Thyroid gland (tissue), 4 donors: ENCODE data around the gene CIT.
"Not testable (repeated sequence)": the region's sequence is repeated elsewhere in the genome, so short reads cannot be mapped to it uniquely, and the experiment has no call there.

ENCODE experiments used
- POLR2A ChIP-seq, 2 donors: fragments of 450-650 bp; IDR thresholded peaks; one replicate each; pipeline ENCODE4 v1.6.1; 2017; ENCODE audit warnings: antibody characterized with exemption in 2 of 2, mild to moderate bottlenecking in 2 of 2, moderate library complexity in 1 of 2
- TF ChIP-seq, protein P1 (sequence below), 6 experiments: fragments of 200-600 bp in 3 of 6; fragments of 450-650 bp in 3 of 6; sonication (generic) in 3 of 6; IDR thresholded peaks; one replicate each; pipeline ENCODE4 v1.5.1; 2016 to 2019; ENCODE audit warnings: antibody characterized with exemption in 6 of 6, mild to moderate bottlenecking in 2 of 6, inconsistent platforms in 1 of 6, moderate library complexity in 1 of 6

DNA sequence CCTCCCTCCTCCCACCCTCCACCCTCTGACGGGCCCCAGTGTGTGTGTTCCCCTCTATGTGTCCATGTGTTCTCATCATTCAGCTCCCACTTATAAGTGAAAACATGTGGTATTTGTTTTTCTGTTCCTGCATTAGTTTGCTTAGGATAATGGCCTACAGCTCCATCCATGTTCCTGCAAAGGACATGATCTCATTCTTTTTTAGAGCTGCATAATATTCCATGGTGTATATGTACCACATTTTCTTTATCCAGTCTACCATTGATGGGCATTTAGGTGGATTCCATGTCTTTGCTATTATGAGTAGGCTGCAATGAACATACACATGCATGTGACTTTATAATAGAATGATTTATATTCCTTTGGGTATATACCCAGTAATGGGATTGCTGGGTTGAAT lies 170.7 kb downstream of the CIT start:
- TF ChIP-seq, protein P1, sequence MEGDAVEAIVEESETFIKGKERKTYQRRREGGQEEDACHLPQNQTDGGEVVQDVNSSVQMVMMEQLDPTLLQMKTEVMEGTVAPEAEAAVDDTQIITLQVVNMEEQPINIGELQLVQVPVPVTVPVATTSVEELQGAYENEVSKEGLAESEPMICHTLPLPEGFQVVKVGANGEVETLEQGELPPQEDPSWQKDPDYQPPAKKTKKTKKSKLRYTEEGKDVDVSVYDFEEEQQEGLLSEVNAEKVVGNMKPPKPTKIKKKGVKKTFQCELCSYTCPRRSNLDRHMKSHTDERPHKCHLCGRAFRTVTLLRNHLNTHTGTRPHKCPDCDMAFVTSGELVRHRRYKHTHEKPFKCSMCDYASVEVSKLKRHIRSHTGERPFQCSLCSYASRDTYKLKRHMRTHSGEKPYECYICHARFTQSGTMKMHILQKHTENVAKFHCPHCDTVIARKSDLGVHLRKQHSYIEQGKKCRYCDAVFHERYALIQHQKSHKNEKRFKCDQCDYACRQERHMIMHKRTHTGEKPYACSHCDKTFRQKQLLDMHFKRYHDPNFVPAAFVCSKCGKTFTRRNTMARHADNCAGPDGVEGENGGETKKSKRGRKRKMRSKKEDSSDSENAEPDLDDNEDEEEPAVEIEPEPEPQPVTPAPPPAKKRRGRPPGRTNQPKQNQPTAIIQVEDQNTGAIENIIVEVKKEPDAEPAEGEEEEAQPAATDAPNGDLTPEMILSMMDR (IDR thresholded peaks at IDR 0.05): not testable (repeated sequence)
- TF ChIP-seq POLR2A (IDR thresholded peaks at IDR 0.05): not testable (repeated sequence)
